Naive thymus-derived CD8-positive, alpha-beta T cell (primary cell): ENCODE data around the gene BRIP1. TPM values are rescaled to one million over a fixed set of nuclear protein-coding genes. Genes with fewer than 3 reads are reported as not detected.

Experiments
- ATAC-seq, 2 donors: fragments of 150-1000 bp; cut with Tn5 transposase in 1 of 2; sonication (Bioruptor Pico), chemical (Tn5 transposase) in 1 of 2; 1 replicate in 1 of 2; 2 replicates in 1 of 2; pipeline ENCODE4 v1.10.0; 2021; ENCODE audit warnings: mild to moderate bottlenecking in 2 of 2, moderate library complexity in 2 of 2
- POLR2A ChIA-PET: fragments of 350-600 bp; sonication (Branson Sonifier 250); formaldehyde crosslinking; loops from one replicate; lab custom pipeline; 2021; ENCODE audit warnings: antibody characterized with exemption; lab: Charles Lee
- DNase-seq, 10 donors: peaks; one replicate each; pipeline versions ENCODE4 v3.0.0 to v3.0.0-alpha.2; 2020 to 2022
- H3K27ac Mint-ChIP-seq, 10 donors: one replicate each; pipeline ENCODE4 v1.8.0; 2020 to 2022; ENCODE audit warnings: mild to moderate bottlenecking in 10 of 10, mixed read lengths in 10 of 10, moderate library complexity in 4 of 10, inconsistent platforms in 1 of 10
- H3K27me3 Mint-ChIP-seq, 5 donors: one replicate each; pipeline ENCODE4 v1.8.0; 2021 to 2022; ENCODE audit warnings: mixed read lengths in 5 of 5
- H3K36me3 Mint-ChIP-seq, 3 donors: one replicate each; pipeline ENCODE4 v1.8.0; 2020 to 2022; ENCODE audit warnings: mixed read lengths in 3 of 3, mild to moderate bottlenecking in 2 of 3, inconsistent platforms in 1 of 3
- H3K4me1 Mint-ChIP-seq, 4 donors: one replicate each; pipeline ENCODE4 v1.8.0; 2021 to 2022; ENCODE audit warnings: mixed read lengths in 4 of 4
- H3K4me3 Mint-ChIP-seq, 10 donors: one replicate each; pipeline ENCODE4 v1.8.0; 2020 to 2022; ENCODE audit warnings: mild to moderate bottlenecking in 10 of 10, mixed read lengths in 10 of 10, moderate library complexity in 6 of 10, inconsistent platforms in 1 of 10
- H3K9me3 Mint-ChIP-seq, 9 donors: one replicate each; pipeline ENCODE4 v1.8.0; 2020 to 2022; ENCODE audit warnings: mixed read lengths in 9 of 9, mild to moderate bottlenecking in 3 of 9, inconsistent platforms in 1 of 9, moderate library complexity in 1 of 9
- polyA plus RNA-seq, 3 donors: library from polyadenylated mRNA; unstranded; fragments of 300-500 nt; fragmentation: Illumina TruSeq; gene quantifications; one replicate each; pipeline ENCODE4 v1.2.3, GENCODE V29; 2021
- total RNA-seq, 8 experiments: library from RNA in 2 of 8; stranded (reverse) in 2 of 8; gene quantifications; one replicate each; pipeline ENCODE4 v1.2.3 and lab custom pipeline; 2021 to 2026

Gene BRIP1
- total and polyA plus RNA-seq, 5 experiments from 2014 or later = 0.46 to 0.77 (median 0.74) TPM; not detected in 1

- Mint-ChIP-seq H3K4me3 (no peak overlapping the region), H3K27me3 (peaks cover 32 to 89% (median 44%) of the 10 kb centered on the region in 5 donors), H3K36me3 (peaks cover 0 to 11% (median 3%) of the 10 kb centered on the region in 3 donors), H3K27ac (no peak overlapping the region), H3K4me1 (no peaks in the 10 kb centered on the region), H3K9me3 (peaks cover 0 to 14% (median 5%) of the 10 kb centered on the region in 9 donors)
- no peak for DNase-seq
- ATAC-seq = no peak
- POLR2A ChIA-PET = no interaction called here
Observed at GRCh38 chr17:61634011-61634539, 229.3 kb downstream of the BRIP1 start.

GRCh38 chr17:61632826-61633225 is 230.5 kb downstream of the BRIP1 start:
- POLR2A ChIA-PET = no interaction called here
- no peak for DNase-seq
- ATAC-seq = no peak
- Mint-ChIP-seq H3K4me1 (no peaks in the 10 kb centered on the region), H3K27ac (no peak overlapping the region), H3K27me3 (peaks cover 28 to 76% (median 38%) of the 10 kb centered on the region in 5 donors), H3K36me3 (peaks cover 0 to 11% (median 3%) of the 10 kb centered on the region in 3 donors), H3K4me3 (no peak overlapping the region), H3K9me3 (peaks cover 0 to 14% (median 5%) of the 10 kb centered on the region in 9 donors)

- H3K9me3 Mint-ChIP-seq = peaks cover 0 to 14% (median 5%) of the 10 kb centered on the region in 9 donors
- no peak overlapping the region for H3K4me3 Mint-ChIP-seq
- DNase-seq (no peak), ATAC-seq (no peak)
- H3K36me3 Mint-ChIP-seq = peaks cover 0 to 11% (median 3%) of the 10 kb centered on the region in 3 donors
- peaks cover 26 to 75% (median 38%) of the 10 kb centered on the region in 5 donors for H3K27me3 Mint-ChIP-seq
- POLR2A ChIA-PET = no interaction called here
- H3K4me1 Mint-ChIP-seq = no peaks in the 10 kb centered on the region
- H3K27ac Mint-ChIP-seq = no peak overlapping the region
Observed at GRCh38 chr17:61631800-61632199, 231.5 kb downstream of the BRIP1 start.

Other genes with a start within 250 kb of the BRIP1 start
- 10 to 100 TPM; 18.1 to 19.4 TPM for gene INTS2, start 64.5 kb upstream of the BRIP1 start, total RNA-seq
- 1 to 10 TPM; 3.3 to 4.0 (median 3.3) TPM for gene INTS2, start 64.5 kb upstream of the BRIP1 start, polyA plus RNA-seq
- gene MED13, start 201.8 kb upstream of the BRIP1 start, total RNA-seq = 10 to 100 TPM; 70.1 to 82.4 TPM
- 1 to 10 TPM; 2.1 to 3.7 (median 3.1) TPM for gene MED13, start 201.8 kb upstream of the BRIP1 start, polyA plus RNA-seq